GM12878 (cell line): ENCODE measurements around the gene NCKAP5. TPM values are rescaled to one million over a fixed set of nuclear protein-coding genes. Genes with fewer than 3 reads are reported as not detected.

Experiments used
- ATAC-seq: fragments of 200-7000 bp; cut with Tn5 transposase; 3 replicates; pipeline ENCODE4 v1.9.1; 2020; ENCODE audit warnings: mild to moderate bottlenecking, moderate library complexity
- BruUV-seq: library from RNA; stranded (reverse); fragments of 400-500 nt; replicated peaks from 2 replicates; lab custom pipeline; 2021; lab: Mats Ljungman, UMichigan
- CTCF ChIA-PET: fragments of 300-600 bp; sonication (Branson Sonifier 250); formaldehyde crosslinking; extraction: SDS; loops from one replicate; lab custom pipeline; 2021; ENCODE audit warnings: inconsistent platforms; lab: Yijun Ruan, JAX
- POLR2A ChIA-PET: fragments of 350-600 bp; formaldehyde crosslinking; extraction: SDS; loops from one replicate; lab custom pipeline; 2021; ENCODE audit warnings: inconsistent platforms; lab: Charles Lee
- RAD21 ChIA-PET: fragments of 300-600 bp; sonication (Branson Sonifier 250); formaldehyde crosslinking; loops from one replicate; lab custom pipeline; 2023; ENCODE audit warnings: antibody characterized with exemption; ENCODE audit not compliant: unreplicated experiment; lab: Charles Lee
- SMC1A ChIA-PET: fragments of 300-600 bp; sonication (Branson Sonifier 250); formaldehyde crosslinking; loops from one replicate; lab custom pipeline; 2023; ENCODE audit not compliant: unreplicated experiment, uncharacterized antibody; lab: Charles Lee
- DNase-seq: peaks from one replicate; pipeline ENCODE4 v3.0.0-alpha.2; 2011; ENCODE audit warnings: low read depth, low spot score
- FAIRE-seq: peaks from 3 replicates; lab custom pipeline; 2011; peaks lifted over from hg19 to GRCh38; lab: Jason Lieb, UNC
- H2AFZ ChIP-seq: 2 replicates; pipeline ENCODE4 v1.6.0; 2011; ENCODE audit warnings: low read depth, low read length, control low read depth; ENCODE audit not compliant: control insufficient read depth
- H3K27ac ChIP-seq: 2 replicates; pipeline ENCODE4 v1.5.1; 2011; ENCODE audit warnings: control low read depth; ENCODE audit not compliant: control insufficient read depth, insufficient read depth
- H3K27me3 ChIP-seq, 2 experiments: replicated peaks in 1 of 2; 2 replicates each; pipeline versions ENCODE4 v1.6.0 to v1.6.1; 2011; ENCODE audit warnings: low read length in 1 of 2; ENCODE audit not compliant: control insufficient read depth in 2 of 2, insufficient read depth in 2 of 2
- H3K36me3 ChIP-seq, 2 experiments: 2 replicates each; pipeline ENCODE4 v1.5.1; 2011; ENCODE audit warnings: low read length in 1 of 2; ENCODE audit not compliant: control insufficient read depth in 2 of 2, insufficient read depth in 2 of 2
- H3K4me1 ChIP-seq: 2 replicates; pipeline ENCODE4 v1.6.1; 2011; ENCODE audit warnings: mild to moderate bottlenecking, low read length, moderate library complexity, mixed read lengths; ENCODE audit not compliant: control insufficient read depth, insufficient read depth
- H3K4me2 ChIP-seq: 2 replicates; pipeline ENCODE4 v1.6.0; 2011; ENCODE audit warnings: control low read depth; ENCODE audit not compliant: control insufficient read depth, insufficient read depth
- H3K4me3 ChIP-seq: fragments of 200-600 bp; sonication (generic); 2 replicates; pipeline ENCODE4 v1.5.1; 2016
- H3K79me2 ChIP-seq: 2 replicates; pipeline ENCODE4 v1.6.0; 2011; ENCODE audit warnings: low read length; ENCODE audit not compliant: control insufficient read depth, insufficient read depth
- H3K9ac ChIP-seq: 2 replicates; pipeline ENCODE4 v1.8.0; 2011; ENCODE audit warnings: low read length, control low read depth, mixed read lengths; ENCODE audit not compliant: control insufficient read depth, insufficient read depth
- H3K9me3 ChIP-seq: replicated peaks from 3 replicates; pipeline ENCODE4 v1.5.1; 2011; ENCODE audit warnings: mild to moderate bottlenecking, low read length; ENCODE audit not compliant: control insufficient read depth, insufficient read depth
- H4K20me1 ChIP-seq: 2 replicates; pipeline ENCODE4 v1.6.0; 2011; ENCODE audit not compliant: control insufficient read depth, insufficient read depth
- ESRRA ChIP-seq: IDR thresholded peaks from 2 replicates; pipeline ENCODE4 v1.6.1; 2012; ENCODE audit warnings: mild to moderate bottlenecking, low read length, improper control_type of control experiment
- SKIL ChIP-seq: fragments of 450-650 bp; IDR thresholded peaks from 2 replicates; pipeline ENCODE4 v1.6.1; 2017; ENCODE audit warnings: mild to moderate bottlenecking, low read depth, inconsistent platforms; ENCODE audit not compliant: poor library complexity, severe bottlenecking
- SMARCA5 ChIP-seq: fragments of 450-650 bp; IDR thresholded peaks from 2 replicates; pipeline ENCODE4 v1.6.1; 2017; ENCODE audit warnings: mild to moderate bottlenecking
- STAT3 ChIP-seq: IDR thresholded peaks from 2 replicates; pipeline ENCODE4 v1.6.1; 2011; ENCODE audit warnings: low read depth, low read length, improper control_type of control experiment
- TBL1XR1 ChIP-seq: IDR thresholded peaks from 2 replicates; pipeline ENCODE4 v1.6.1; 2012; ENCODE audit warnings: low read depth, low read length, improper control_type of control experiment
- TCF12 ChIP-seq: IDR thresholded peaks from 2 replicates; pipeline ENCODE4 v1.6.1; 2011; ENCODE audit warnings: low read depth, mild to moderate bottlenecking, low read length
- TCF3 ChIP-seq: IDR thresholded peaks from 2 replicates; pipeline ENCODE4 v1.6.1; 2012; ENCODE audit warnings: low read depth, mild to moderate bottlenecking, low read length, borderline replicate concordance; ENCODE audit not compliant: insufficient read depth
- YY1 ChIP-seq: IDR thresholded peaks from 2 replicates; pipeline ENCODE4 v1.6.1; 2011; ENCODE audit warnings: low read depth, mild to moderate bottlenecking, low read length
- ZNF24 ChIP-seq: fragments of 450-650 bp; IDR thresholded peaks from 2 replicates; pipeline ENCODE4 v1.6.1; 2017; ENCODE audit warnings: antibody characterized with exemption, mild to moderate bottlenecking
- WGBS: methylation state at CpG from one replicate; pipeline ENCODE4 v1.1.6; 2016; ENCODE audit warnings: low lambda C conversion rate; ENCODE audit not compliant: insufficient replicate concordance, insufficient coverage; ENCODE audit errors: missing lambda C conversion rate; 5-methylcytosine and 5-hydroxymethylcytosine counted together
- in situ Hi-C: fragments of 300-500 bp; cut with MboI; formaldehyde crosslinking; loops from 9 replicates; pipeline ENCODE4 v1.14.3; 2018; ENCODE audit warnings: mixed read lengths
- intact Hi-C: fragments of 100-400 bp; cut with micrococcal nuclease; formaldehyde crosslinking; loops from one replicate; pipeline ENCODE4 v1.14.2; 2022; ENCODE audit not compliant: unreplicated experiment
- polyA plus RNA-seq, 11 experiments: library from polyadenylated mRNA; depleted of rRNA in 4 of 11; unstranded in 6 of 11; stranded (reverse) in 5 of 11; fragments of >200 nt; fragmentation: Nextera tagmentation in 4 of 11; fragmentation: Illumina TruSeq in 1 of 11; extraction: Ambion mirVana in 4 of 11; extraction: Trizol in 1 of 11; gene quantifications; 1 replicate in 1 of 11; 2 replicates in 10 of 11; pipeline versions ENCODE4 v1.2.1 to v1.2.3, GENCODE V29; 2011 to 2016; ENCODE audit warnings: inconsistent platforms in 2 of 11, missing spikeins in 2 of 11, low read depth in 1 of 11
- total RNA-seq, 4 experiments: library from RNA; depleted of rRNA in 3 of 4; stranded (reverse); fragments of >200 nt in 3 of 4; fragmentation: Illumina TruSeq in 1 of 4; extraction: Trizol in 1 of 4; gene quantifications; 2 replicates each; pipeline versions ENCODE4 v1.2.1 to v1.2.3, GENCODE V29; 2013 to 2021

The NCKAP5 gene
- total and polyA plus RNA-seq, 10 of the 15 experiments (the other 5 are each of a cell fraction or from before 2014, with no cell fraction given): 0.06 to 0.44 (median 0.16) TPM

GRCh38 chr2:133197156-133197555 lies 371.1 kb downstream of the NCKAP5 start:
- SMC1A ChIA-PET: no interaction called here
- WGBS: 0% methylated on average over 2 of the region's 2 CpGs
- H3K4me3 ChIP-seq: no peak overlapping the region
- RAD21 ChIA-PET: no interaction called here
- no peak overlapping the region for H3K27ac ChIP-seq
- no peak for TF ChIP-seq ZNF24
- no peak for TF ChIP-seq SMARCA5
- no peak for TF ChIP-seq ESRRA
- no peak for TF ChIP-seq TBL1XR1
- TF ChIP-seq TCF3: no peak
- TF ChIP-seq STAT3: no peak
- FAIRE-seq (no peak), DNase-seq (no peak), ATAC-seq (no peak)
- in situ Hi-C loops: no loop called here
- H3K79me2 ChIP-seq: no peaks in the 10 kb centered on the region
- CTCF ChIA-PET: interaction anchor here (0.7 kb wide), 1 partner anchor 15 kb away, joined by 3 read pairs; no protein-coding TSS in a partner anchor
- no peak overlapping the region for H3K9ac ChIP-seq
- intact Hi-C loops: no loop called here
- no peaks in the 10 kb centered on the region for H3K4me1 ChIP-seq
- no peaks in the 10 kb centered on the region for H4K20me1 ChIP-seq
- no TSS peak for BruUV-seq
- no peaks in the 10 kb centered on the region for H3K27me3 ChIP-seq
- no peak overlapping the region for H3K4me2 ChIP-seq
- H3K36me3 ChIP-seq: no peaks in the 10 kb centered on the region
- no peaks in the 10 kb centered on the region for H3K9me3 ChIP-seq
- H2AFZ ChIP-seq: no peak overlapping the region
- POLR2A ChIA-PET: no interaction called here

- H3K9ac ChIP-seq: no peak overlapping the region
- H3K27ac ChIP-seq: no peak overlapping the region
- intact Hi-C loops: no loop called here
- no peaks in the 10 kb centered on the region for H3K27me3 ChIP-seq
- H4K20me1 ChIP-seq: no peaks in the 10 kb centered on the region
- in situ Hi-C loops: no loop called here
- WGBS: 13% methylated on average over 5 of the region's 5 CpGs
- ChIA-PET SMC1A (interaction anchor here (0.5 to 1.3 kb wide), 5 partner anchors 10 to 367 kb away, joined by 3 to 4 read pairs (median 3); no protein-coding TSS in a partner anchor), POLR2A (no interaction called here), CTCF (interaction anchor here (1.5 to 2.4 kb wide), 3 partner anchors 9 to 325 kb away, joined by 3 to 5 read pairs (median 4); no protein-coding TSS in a partner anchor), RAD21 (interaction anchor here (1.1 to 1.9 kb wide), 2 partner anchors 303 to 366 kb away, joined by 3 to 4 read pairs; no protein-coding TSS in a partner anchor)
- H3K4me2 ChIP-seq: no peak overlapping the region
- DNase-seq (no peak), FAIRE-seq (no peak), ATAC-seq (no peak)
- H2AFZ ChIP-seq: no peak overlapping the region
- no peak overlapping the region for H3K4me3 ChIP-seq
- no peaks in the 10 kb centered on the region for H3K36me3 ChIP-seq
- no peaks in the 10 kb centered on the region for H3K79me2 ChIP-seq
- no TSS peak for BruUV-seq
- no peaks in the 10 kb centered on the region for H3K9me3 ChIP-seq
- no peak for TF ChIP-seq TCF12
- no peak for TF ChIP-seq YY1
- no peak for TF ChIP-seq SKIL
- H3K4me1 ChIP-seq: no peaks in the 10 kb centered on the region
These were observed 373.4 kb downstream of the NCKAP5 start for GRCh38 chr2:133194777-133195335.
